Thyroid gland (tissue), 4 donors: Measurements from ENCODE around the gene MON2.

Source experiments
- POLR2A ChIP-seq, 2 donors: fragments of 450-650 bp; IDR thresholded peaks; one replicate each; pipeline ENCODE4 v1.6.1; 2017; ENCODE audit warnings: antibody characterized with exemption in 2 of 2, mild to moderate bottlenecking in 2 of 2, moderate library complexity in 1 of 2
- TF ChIP-seq, protein P1 (sequence below), 6 experiments: fragments of 200-600 bp in 3 of 6; fragments of 450-650 bp in 3 of 6; sonication (generic) in 3 of 6; IDR thresholded peaks; one replicate each; pipeline ENCODE4 v1.5.1; 2016 to 2019; ENCODE audit warnings: antibody characterized with exemption in 6 of 6, mild to moderate bottlenecking in 2 of 6, inconsistent platforms in 1 of 6, moderate library complexity in 1 of 6

DNA sequence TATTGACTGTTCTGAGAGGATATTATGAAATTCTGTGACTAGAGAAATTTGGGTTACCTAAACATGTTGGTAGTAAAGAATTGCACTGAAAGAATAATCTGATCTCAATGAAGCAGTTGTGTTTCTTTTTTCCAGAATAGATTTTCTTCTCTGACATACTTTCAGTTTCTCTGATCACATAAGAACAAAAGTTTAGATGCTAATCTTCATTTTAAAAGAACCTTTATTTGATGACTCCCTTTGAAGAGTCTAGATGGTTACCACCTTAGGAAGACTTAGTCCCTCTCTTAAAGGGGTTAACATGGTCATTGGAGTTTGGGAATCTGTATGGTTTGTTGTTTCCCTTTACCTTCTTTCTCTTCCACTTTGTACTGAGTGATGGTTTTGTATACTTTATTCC, 58.6 kb downstream of the MON2 start:
- TF ChIP-seq, protein P1, sequence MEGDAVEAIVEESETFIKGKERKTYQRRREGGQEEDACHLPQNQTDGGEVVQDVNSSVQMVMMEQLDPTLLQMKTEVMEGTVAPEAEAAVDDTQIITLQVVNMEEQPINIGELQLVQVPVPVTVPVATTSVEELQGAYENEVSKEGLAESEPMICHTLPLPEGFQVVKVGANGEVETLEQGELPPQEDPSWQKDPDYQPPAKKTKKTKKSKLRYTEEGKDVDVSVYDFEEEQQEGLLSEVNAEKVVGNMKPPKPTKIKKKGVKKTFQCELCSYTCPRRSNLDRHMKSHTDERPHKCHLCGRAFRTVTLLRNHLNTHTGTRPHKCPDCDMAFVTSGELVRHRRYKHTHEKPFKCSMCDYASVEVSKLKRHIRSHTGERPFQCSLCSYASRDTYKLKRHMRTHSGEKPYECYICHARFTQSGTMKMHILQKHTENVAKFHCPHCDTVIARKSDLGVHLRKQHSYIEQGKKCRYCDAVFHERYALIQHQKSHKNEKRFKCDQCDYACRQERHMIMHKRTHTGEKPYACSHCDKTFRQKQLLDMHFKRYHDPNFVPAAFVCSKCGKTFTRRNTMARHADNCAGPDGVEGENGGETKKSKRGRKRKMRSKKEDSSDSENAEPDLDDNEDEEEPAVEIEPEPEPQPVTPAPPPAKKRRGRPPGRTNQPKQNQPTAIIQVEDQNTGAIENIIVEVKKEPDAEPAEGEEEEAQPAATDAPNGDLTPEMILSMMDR (IDR thresholded peaks at IDR 0.05): no peak
- TF ChIP-seq POLR2A (IDR thresholded peaks at IDR 0.05): no peak
